Stimulated activated CD4-positive, alpha-beta T cell treated with anti-CD3 and anti-CD28 coated beads, Interleukin-2, amount 100 ng/mL, for 48 hours (primary cell): ENCODE results near the gene HPCAL1.
A peak's percentile ranks its signal among the peaks of the same experiment; 100 is the strongest.
"Not testable (repeated sequence)": the region's sequence is repeated elsewhere in the genome, so short reads cannot be mapped to it uniquely, and the experiment has no call there.

Source experiments
- DNase-seq, 2 donors: peaks; one replicate each; pipeline ENCODE4 v3.0.0-alpha.2; 2020

Gene HPCAL1

DNA sequence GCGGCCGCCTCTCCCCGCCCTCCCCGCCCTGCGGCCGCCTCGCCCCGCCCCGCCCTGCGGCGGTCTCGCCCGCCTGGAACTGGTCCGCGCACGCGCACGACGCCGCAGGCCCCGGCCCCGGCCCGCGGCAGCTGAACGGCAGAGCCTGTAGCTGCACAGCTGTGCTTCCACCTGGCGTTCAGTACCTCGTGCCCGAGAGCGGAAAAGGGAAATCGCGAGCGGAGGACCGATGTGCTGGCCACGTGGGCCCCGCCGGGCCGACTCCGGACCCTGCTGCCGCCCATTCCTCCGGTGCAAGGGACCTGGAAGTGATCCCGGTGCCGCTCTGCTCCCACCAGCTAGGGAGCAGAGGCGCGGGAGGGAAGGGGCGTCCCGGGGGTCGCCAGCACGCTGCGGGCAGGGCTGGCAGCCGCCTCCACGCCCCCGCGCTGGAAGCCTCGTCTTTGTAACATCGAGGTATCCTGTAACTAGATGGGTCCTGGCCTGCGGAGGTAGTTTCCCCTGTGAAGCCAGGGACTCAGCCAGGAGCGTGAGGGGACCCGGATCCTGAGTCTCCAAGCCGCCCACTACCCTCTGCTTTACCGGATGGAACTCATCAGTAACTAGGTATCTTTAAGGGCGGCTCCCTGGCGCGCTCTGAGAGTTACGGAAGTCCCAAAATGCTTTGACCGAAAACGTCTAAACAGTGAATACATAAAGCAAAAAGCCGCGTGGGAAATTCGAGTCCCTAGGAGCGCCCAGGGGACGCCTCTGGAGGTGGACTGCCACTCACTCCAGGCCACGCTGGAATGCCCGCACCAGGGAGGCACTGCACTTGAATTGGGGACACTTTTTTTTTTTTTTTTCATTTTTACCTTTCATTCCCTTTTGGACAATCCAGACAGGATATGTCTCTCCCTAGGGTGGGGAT lies 146.1 kb downstream of the HPCAL1 start:
- peak; percentile 86 to 92 for DNase-seq

DNA sequence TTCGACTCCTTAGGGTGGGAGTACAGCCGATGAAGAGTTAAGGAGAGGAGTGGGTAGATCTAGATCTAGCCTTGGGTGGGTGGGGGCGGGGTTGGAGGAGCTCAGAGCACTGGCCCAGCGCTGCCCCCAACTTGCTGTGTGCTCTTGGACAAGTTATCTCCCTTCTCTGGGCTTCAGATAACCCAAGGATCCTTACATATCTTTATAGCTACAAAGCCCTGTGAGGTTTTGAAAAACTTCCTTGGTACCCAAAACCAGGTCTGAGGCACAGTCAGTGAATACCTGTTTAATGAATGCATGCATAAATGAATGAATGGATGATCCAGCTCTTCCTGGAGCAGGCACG lies 146.8 kb downstream of the HPCAL1 start:
- no peak for DNase-seq

DNA sequence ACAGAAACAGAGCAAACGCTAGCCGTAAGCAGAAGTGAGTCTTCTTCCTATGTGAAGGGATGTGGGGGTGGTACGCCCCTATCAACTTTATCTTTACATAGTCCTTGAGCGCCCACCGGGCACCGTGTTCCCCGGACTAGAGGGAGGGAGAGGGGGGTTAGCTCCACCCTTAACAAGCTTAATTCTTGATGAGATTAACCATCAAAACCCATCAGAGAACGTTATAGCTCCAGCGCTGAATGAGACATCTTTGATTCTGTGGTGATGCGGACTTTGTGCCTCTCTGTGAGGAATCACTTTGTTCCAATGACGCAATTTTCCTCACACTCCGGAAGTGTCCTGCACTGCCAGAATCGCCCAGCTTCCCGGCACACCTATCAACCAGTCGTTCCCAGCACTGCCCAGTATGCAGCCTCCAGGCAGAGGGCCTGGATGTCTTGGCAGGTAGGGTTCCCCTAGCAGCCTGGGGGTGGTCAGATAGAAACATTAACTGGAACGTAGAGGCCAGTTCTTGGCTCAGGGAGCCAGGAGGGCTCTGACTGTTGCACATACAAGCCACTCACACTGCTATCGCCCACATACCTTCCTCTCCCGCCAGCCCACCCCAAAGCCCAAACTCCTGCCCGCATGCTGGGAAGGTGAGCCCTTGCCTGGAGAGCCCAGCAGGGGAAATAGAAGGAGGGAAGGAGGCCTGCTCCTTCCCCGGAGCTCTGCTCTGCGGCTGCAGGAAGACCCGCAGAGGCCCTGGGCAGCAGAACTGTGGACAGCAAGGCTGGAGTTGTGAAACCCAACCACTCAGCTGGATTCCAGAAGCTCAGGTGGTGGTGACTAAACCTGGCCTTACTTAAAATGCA lies 147.4 kb downstream of the HPCAL1 start:
- no peak for DNase-seq

DNA sequence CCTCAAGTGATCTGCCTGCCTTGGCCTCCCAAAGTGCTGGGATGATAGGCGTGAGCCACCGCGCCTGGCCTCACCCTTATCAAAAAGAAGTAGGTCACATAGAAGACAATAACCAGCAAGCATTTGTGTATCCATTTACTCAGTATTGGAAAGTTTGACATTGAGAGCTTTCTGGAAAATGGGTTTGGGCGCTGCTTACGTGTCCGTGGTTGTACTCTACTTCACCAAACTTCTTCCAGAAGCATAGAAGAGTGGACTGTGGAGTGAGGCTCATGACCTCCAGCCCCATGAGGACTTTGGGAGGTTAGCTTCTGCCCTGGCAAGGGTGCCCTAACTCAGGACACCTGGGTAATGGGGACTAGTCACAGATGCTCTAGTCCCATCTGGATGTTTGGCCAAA lies 149.1 kb downstream of the HPCAL1 start:
- no peak for DNase-seq

DNA sequence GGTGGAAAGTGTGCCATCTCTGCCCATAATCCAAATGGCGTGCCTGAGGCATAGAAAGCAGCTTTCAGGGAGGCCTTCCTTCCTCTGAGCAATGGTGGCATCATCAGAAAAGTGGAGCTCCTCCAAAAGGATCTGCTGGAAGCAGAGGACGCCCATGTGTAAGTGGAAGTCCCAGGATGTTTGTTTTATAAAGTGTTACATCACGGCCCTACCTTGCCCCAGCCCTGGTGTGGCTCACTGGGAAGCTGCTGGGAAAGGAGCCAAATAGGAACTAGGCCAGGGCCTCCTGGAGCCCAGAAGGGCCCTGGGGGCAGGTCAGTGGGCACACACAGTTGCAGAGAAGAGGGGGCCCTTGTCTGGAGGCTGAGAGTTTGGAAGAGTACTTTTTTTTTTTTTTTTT lies 149.6 kb downstream of the HPCAL1 start:
- no peak for DNase-seq

DNA sequence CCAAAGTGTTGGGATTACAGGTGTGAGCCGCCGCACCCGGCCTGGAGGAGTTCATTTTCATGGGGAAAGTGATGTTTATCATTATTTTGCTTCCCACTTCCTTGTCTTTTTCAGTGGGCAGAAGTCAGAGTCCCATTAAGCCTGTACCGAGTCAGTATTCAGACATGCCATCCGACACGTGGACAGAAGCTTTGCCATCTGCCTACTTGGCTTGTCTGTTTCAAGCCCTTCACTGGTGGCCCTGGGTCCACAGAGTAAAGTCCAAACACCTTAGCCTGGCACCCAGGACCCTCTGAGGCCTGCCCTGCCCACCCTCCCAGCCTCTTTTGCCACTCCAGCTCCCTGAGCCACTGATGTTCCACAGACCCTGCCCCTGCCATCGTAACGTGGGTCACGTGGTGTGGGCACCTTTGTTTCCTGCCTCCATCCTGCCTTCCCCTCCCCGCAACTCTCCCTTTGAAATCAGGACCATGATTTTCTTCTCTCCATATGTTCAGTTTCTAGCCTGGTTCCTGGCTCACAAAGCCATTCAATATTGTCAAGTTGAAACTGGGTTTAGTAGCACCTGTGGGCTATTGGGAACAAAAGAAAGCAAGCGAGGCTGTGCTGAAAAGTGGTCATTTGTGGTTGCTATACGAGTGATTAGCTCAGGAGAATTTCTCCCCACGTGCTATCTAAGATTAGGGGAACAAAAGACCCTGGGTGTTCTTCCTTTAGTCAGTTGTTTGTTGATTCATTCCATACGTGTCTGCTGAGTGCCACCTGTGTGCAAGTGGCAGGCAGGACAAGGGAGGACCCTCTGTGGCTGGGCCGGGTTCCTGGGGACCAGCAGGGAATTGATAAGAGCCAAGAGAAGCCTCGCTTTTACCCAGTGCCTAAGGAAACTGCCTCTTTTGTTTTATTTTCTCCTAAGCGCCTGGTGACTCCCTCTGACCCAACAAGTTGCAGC lies 150.5 kb downstream of the HPCAL1 start:
- DNase-seq, result no peak

DNA sequence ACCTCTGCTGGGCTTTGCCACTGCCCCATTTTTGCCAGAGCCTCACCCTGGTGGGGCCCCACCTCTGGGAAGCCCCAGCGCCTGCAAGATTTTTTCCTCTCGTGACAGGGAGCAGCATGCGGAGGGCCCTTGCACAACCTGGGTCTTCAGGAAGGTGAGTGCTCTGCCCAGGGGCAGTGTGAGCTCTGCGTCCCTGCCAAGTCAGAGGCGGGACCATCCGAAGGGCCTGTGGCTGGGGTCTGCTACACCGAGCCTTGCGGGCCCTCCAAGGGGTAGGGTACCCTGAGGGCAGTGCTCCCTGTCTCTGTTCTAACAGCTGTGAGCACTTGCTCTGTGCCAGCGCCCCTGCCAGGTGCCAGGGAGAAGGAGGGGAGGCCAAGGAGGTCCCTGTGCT lies 151.2 kb downstream of the HPCAL1 start:
- no peak for DNase-seq

DNA sequence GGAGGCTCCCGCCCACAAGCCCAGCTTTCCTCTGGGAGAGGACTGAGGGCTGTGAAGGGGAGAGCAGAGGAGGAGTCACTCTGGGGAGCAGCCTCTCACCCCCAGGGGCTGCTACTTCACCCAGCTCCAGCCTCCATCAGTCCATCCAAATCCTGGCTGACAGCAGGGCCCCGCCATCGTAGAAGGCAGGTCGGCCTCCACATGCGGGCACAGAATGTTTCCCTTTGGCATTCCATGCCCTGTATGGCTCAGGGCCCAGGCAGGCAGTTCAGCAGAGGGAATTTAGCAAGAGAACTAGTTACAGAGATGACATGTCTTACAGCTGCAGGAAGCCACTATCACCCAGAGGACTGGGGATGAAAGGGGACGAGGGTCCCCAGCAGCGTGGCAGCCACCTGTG lies 151.8 kb downstream of the HPCAL1 start:
- DNase-seq, result no peak

DNA sequence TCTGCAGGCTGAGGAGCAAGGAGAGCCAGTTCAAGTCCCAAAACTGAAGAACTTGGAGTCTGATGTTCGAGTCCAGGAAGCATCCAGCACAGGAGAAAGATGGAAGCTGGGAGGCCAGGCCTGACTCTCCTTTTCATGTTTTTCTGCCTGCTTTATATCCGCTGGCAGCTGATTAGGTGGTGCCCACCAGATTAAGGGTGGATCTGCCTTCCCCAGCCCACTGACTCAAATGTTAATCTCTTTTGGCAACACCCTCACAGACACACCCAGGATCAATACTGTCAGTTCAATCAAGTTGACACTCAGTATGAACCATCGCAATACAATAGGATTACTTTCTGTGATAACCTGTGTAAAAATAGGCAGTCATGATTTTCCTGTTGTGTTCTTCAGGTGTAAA lies 154.5 kb downstream of the HPCAL1 start:
- DNase-seq, result not testable (repeated sequence)

DNA sequence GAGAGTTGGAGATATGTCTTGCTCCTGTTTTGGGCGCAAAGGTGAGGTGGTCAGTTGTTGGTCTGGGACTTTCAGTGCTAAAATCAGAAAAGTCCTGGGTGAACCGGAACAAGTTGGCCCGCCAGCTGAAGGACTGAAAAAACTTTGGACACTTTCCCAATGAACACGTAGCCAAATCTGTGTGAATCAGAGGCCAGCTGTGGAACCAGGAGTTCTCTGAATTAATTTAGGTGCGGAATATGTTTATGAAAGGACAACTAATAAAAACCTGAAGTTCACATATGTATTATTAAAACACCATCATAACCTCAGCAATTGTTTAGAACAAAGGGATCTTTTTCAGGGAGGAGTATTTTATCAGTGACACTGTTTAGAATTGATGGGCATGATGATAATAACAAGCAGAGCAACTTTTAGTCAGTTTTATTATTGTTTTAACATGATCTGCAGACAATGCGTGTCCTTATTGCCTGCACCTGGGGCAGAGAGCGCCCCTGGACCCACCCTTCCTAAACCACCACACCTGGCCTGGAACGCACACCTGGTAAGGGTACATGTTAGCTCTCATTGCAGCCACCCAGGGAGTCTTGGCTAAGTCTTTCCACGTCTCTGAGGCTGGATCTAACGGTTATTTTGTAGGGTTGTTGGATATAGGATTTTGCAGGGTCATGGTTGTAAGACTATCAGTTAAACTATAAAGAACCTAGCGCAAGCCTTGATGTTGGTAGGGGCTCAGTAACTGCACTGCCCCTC lies 155.3 kb downstream of the HPCAL1 start:
- no peak for DNase-seq

DNA sequence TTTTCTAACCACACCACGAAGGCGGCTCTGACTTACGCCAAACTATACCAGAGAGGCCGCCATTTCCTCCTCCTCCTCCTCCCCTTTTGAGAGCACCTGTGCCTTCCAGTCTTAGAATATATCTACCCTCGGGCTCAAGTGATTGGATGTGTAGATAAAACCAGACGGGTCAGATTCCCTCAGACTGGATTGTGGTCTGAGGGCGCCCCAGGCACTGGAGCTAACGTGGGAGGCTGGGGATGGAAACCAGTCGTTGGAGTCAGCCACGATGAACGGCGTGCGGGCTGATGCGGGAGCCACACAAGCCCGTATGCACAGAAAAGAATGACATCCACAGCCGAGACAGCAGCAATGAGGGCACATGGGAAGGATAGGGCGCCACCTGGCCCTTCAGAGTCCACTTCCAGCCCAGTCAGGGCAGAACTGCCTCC lies 157.7 kb downstream of the HPCAL1 start:
- DNase-seq, result no peak

DNA sequence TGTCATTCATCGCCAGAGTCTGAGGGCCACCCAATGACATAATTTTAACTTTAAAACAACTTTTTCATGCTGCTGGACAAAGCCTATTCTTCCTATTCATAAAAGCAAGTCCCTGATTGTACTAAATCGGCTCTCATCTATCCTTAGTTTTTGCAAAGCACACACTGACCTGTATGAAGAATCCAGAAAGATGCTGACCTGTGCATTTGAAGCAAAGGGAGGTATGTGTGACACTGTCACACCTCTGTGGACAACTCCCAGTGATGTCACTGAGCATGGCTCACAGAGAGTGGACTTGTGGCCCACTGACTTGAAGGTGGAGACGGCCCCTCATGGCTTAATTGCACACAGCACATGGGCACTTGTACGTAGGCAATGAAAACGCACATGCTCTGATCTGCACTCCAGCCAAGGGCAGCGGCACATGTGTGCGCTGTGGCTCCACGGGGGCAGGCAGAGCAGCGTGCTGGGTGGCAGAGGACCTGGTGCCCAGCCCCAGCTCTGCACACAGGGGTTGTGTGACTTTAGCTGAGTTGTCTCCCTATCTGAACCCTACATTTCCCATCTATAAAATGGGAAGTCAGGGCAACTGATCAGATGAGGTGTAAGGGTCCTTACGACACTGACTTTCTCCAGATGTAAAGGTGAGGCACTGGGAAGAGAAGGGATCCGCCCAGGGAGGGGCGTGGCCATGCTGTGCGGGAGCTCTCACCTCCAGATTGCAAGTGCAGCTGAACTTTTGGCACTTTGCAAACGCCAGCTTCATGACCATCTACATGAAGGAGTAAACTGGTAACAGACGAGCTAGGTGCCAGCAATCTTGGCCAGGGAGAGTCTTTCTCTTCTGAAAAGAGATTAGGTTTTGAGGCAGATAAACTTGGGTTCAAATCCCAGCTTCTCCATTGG lies 159.7 kb downstream of the HPCAL1 start:
- no peak for DNase-seq

DNA sequence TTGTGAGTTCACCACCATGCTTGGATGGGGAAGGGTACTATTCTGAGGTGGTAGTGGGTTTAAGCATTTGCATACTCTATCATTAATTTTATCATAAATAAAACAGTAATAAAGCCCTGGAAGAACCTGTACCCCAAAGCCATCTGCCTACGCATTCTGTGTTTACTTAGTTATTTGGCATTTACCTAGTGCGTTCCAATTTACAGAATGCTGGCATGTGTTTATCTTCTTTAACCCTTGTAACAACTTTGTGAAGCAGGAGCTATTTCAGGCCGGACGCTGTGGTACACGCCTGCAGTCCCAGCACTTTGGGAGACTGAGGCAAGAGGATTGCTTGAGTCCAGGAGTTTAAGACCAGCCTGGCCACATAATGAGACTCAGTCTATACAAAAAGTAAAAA lies 163.2 kb downstream of the HPCAL1 start:
- DNase-seq, result no peak

DNA sequence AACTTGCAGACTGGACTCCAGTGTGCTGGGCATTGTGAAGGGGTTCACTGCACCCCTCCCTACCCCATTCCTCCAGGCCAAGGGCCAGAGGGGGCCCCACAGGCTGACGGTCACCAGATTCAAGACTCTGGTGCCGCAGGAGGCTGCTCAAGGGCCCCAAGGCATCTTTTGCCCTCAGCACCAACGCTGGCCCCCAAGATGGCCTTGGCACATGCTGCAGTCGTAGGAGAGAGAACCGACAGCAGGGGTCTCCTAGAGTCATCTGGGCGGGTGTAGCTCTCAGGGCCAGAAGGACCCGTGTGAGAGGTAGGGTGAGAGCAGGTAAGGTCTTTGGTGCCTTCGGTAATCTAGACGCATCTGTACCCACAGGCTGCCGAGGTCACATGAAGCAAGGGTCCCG lies 164.1 kb downstream of the HPCAL1 start:
- DNase-seq, result no peak

DNA sequence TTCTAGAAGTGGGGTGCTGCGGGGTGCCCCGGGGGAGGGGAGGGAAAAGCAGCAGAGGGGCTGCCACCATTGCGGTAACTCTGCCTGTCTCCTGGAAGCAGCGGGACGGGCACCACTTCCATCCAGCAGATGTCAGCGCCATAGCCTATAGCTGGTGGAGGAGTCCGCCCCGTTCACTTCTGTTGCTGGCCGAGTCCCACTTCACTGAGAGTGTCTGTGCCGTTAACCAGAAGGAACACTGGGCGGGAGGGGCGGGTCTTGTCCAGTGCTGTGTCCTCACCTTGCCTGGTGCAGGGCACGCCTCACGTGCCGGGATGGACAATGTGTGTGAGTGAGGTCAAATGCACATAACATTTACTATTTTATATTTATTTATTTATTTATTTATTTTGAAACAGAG lies 164.7 kb downstream of the HPCAL1 start:
- no peak for DNase-seq

DNA sequence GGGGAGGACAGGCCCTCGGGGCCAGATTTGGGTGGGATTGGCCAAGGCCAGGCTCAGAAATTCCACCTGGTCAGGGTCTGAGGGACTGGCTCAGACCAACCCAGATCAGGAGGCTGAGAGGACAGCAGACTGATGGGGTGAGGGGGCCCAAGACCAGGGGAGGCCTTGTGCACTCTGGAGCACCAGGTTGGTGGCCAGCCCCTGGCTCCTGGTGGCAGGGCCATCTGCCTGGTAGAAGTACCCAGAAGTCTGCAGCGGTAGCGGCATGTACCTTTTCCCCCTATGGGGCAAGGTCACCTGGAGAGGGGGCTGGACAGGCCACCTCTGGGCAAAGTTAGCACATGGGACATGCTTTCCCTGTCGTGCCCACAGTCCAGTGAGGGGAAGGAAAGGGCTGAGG lies 166.6 kb downstream of the HPCAL1 start:
- no peak for DNase-seq

DNA sequence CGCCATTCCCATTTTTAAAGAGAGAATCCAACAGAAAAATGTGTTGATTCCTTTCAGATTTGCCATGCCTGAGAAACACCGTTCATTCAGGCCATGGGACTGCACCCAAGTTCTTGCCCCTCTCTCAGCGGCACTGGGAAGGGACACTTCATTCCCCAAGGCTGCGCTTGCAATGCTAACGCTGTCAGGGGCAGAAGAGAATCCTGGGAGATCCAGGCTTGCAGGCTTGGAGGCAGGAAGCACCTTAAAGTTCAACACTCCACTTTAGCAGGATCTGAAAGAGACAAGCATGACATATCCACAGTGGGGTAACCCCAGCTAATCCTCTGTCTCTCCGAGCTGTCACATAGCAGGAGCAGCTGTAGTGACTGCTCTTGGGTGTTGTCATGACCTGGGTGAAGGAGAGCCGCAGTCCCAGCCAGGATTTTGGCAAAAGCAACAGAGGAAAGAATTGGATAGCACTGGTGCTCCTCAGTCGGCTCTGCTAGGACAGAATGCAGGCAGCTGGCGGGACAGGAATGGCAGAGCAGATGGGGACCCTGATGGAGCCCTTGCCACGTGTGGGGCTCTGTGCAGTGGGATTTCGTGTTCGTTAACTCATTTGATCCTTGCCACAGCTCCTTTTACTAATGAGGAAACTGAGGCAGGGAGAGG lies 167.4 kb downstream of the HPCAL1 start:
- DNase-seq, result no peak

DNA sequence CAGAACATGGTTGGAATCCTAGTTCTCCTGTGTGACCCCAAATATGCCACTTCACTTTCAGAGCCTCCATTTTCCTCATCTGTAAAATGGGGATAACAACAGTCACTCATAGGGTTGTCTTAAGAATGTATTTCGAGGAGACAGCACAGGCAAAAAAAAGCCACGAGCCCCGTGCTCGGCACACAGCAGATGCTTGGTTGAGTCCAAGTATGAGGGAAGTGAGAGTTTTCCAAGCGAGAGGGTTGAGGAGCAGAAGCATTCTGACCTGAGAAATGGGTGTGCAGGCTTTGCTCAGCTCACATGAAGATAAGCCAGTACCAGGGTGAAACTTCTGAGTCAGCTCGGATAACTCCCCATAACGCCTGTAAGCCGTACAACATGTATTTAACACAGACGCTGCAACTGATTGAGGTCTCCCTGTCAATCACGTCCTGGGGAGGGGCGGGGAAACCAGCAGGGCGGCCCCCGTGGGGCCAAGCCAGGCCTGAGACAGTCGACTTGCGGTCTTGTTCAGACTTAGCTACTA lies 168.4 kb downstream of the HPCAL1 start:
- no peak for DNase-seq

DNA sequence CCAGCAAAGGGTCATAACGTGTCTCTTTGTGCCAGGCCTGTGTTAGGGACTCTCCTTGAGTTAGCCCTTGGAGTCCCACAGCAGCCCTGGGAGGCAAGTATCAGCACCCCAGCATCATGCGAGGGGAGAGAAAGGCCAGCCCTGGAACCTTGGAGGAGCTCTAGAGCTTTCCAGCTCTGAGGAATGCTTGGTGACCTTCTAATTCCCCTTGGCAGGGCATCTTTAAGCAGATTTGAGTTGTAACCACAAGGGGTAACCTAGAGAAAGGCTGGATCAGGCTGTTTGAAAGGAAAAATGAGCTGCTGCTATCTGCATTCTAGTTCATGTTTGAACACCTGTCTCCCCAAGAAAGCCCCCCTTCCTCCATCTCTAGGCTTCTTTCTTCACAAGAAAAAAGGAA lies 169.3 kb downstream of the HPCAL1 start:
- DNase-seq, result no peak

DNA sequence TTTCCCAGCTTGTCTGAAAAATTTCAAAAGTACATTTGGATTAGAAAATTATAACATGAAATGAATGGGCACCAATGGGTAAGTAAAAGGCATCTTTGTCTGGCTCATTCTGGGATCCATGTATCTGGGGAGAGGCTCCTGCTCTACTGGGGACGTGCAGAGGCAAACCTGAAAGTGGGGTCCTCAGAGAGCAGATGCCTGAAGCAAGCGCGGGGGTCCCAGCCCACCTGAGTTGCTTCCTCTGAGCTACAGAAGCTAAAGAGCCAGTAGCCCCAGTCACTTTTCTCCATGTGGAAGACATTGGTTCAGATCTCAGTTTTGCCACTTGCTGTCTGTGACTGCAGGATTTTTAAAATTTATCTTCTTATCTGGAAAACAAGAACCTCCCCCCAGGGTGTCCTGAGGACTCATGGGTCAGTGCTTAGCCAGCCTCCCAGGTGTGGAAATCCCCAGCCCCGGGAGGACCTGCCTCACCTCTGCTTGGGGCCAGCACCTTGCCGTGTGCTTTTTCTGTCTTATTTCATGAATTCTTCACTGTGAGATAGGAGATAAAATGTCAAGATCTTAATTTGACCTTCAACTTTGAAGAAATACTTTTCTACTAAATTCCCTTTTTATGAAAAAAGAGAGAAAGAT lies 170.5 kb downstream of the HPCAL1 start:
- no peak for DNase-seq
